Amygdala (tissue), 56 donors: ENCODE measurements around the gene CMSS1.

ENCODE experiments used
- DNase-seq, 56 donors: peaks; one replicate each; lab custom pipeline; 2025; lab: John Stamatoyannopoulos, UW

CMSS1 gene

GRCh38 chr3:100155590-100155989 lies 337.9 kb downstream of the CMSS1 start:
- no peak for DNase-seq

- no peak for DNase-seq
Observed at GRCh38 chr3:100157685-100158084, 340.0 kb downstream of the CMSS1 start.

- DNase-seq: no peak
Observed at GRCh38 chr3:100158918-100159330, 341.3 kb downstream of the CMSS1 start.

GRCh38 chr3:100159331-100160153 lies 341.9 kb downstream of the CMSS1 start:
- DNase-seq: no peak

DNA sequence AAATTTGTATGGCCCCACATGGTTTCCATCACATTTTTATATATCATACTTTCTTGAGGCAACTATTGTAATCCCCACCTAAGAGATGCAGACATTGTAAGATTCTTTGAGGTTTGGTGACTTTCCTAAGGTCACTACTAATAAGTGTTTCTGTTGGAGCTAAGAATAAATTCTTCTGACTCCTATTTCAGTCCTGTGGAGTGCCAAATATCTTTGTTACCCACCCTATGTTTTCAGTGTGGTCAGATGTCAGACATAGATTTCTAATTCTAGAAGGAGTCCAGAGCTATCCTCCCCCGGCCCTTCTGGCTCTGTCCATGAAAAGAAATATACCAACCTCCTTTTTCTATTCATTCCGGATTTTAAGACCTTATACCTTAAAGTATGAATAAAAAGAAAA lies 342.9 kb downstream of the CMSS1 start:
- no peak for DNase-seq

GRCh38 chr3:100163787-100164186 lies 346.1 kb downstream of the CMSS1 start:
- no peak for DNase-seq

GRCh38 chr3:100164743-100165142 lies 347.1 kb downstream of the CMSS1 start:
- no peak for DNase-seq

- DNase-seq: no peak
Observed at GRCh38 chr3:100165926-100166550, 348.4 kb downstream of the CMSS1 start.

- DNase-seq: no peak
Observed at GRCh38 chr3:100169201-100169920, 351.7 kb downstream of the CMSS1 start.

DNA sequence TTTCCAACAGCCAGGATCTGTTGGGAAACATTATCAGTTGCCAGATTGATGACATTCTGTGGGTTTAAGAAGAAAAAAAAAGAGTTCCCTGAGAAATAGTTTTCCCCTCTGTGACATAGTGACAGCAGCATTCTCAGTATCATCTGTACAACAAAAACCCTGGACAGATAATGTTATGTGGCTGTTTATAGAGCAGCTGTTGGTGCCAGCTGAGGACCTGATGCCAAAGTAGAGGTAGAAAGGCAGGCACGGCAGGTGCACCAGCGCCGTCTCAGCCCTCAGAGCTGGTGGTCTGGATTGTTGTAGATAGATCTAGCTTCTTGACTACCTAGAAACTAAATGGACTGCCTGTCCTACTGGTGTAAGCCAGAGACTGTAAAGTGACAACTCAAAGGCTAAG lies 352.8 kb downstream of the CMSS1 start:
- no peak for DNase-seq

GRCh38 chr3:100171211-100171914 lies 353.7 kb downstream of the CMSS1 start:
- no peak for DNase-seq

DNA sequence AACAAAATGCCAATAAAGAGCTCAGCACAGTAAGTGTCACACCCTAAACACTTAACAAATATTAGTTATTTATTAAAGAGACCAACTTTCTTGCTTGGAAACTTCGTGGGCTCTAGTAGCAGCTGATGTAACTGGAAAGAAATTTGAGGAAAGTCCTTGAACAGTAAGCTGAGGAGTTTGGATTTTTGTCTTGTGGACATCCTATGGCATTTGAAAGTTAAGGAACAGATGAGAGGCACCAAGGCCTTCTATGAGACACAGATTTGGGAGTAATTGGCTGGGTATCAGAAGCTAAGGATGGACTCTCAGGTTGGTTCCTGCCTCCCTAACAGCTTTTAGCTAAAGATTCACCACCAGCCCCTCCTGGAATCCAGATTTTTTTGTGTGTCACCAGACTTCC lies 356.3 kb downstream of the CMSS1 start:
- no peak for DNase-seq

DNA sequence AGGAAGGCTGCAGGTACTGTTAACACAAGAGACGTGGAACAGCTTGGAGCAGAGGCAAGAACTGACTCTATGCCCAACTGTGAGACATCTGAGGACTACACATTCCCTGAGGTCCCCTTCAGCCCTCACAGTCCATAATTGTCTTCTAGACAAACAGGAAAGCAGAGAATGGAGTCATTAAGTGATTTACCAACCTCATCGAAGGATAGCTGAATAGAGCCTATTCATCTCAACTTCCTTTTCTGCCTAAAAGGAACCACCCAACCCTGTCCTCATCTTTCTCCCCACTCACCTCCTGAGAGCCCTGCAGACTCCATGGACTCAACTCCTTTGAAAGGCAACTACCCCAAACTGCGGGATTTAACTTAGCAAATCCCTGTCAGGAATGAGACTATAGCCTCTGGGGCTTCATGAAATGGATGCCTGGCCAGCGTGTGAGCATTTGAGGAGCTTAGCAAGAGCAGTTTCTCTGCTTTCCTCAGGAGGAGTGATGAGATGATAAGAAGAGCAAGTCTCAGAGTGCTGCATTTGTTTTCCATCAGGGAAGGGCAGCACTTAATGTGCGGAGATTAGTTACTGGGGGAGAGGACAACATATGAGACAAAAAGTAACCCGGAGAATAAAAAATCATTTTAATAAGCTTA lies 358.1 kb downstream of the CMSS1 start:
- DNase-seq: no peak

- DNase-seq: no peak
Observed at GRCh38 chr3:100179692-100180349, 362.2 kb downstream of the CMSS1 start.

- DNase-seq: no peak
Observed at GRCh38 chr3:100183608-100184125, 366.0 kb downstream of the CMSS1 start.

- DNase-seq: no peak
Observed at GRCh38 chr3:100184948-100185570, 367.4 kb downstream of the CMSS1 start.

DNA sequence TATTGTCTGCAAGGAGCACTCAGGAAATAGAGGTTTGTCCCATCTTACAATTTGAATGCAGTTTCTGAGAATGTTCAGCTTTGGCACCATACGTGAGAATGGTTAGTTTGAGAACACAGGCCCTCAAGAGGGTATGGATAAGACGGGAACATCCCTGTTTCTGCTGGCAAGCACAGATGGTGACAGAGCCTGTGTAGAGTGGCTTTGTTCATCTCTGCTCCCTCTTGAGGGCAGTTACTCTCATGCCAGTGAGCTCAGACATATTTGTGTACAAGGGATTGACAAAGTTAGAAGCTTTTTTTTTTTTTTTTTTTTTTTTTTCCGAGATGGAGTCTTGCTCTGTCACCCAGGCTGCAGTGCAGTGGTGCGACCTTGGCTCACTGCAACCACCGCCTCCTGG lies 368.2 kb downstream of the CMSS1 start:
- DNase-seq: no peak

- DNase-seq: no peak
Observed at GRCh38 chr3:100189444-100189964, 371.8 kb downstream of the CMSS1 start.

GRCh38 chr3:100195375-100195774 lies 377.7 kb downstream of the CMSS1 start:
- DNase-seq: no peak
